OCI-LY7 (cell line): Measurements from ENCODE around the gene CLUH. TPM values are rescaled to one million over a fixed set of nuclear protein-coding genes. Genes with fewer than 3 reads are reported as not detected.

Experiments used
- BruUV-seq: library from RNA; stranded (reverse); fragments of 400-500 nt; replicated peaks from 2 replicates; lab custom pipeline; 2021; lab: Mats Ljungman, UMichigan
- CTCF ChIA-PET: fragments of 300-600 bp; sonication (Branson Sonifier 250); formaldehyde crosslinking; loops from one replicate; lab custom pipeline; 2022; ENCODE audit warnings: antibody characterized with exemption; ENCODE audit not compliant: unreplicated experiment; lab: Charles Lee
- POLR2A ChIA-PET: fragments of 300-600 bp; sonication (Branson Sonifier 250); formaldehyde crosslinking; loops from one replicate; lab custom pipeline; 2022; ENCODE audit warnings: antibody characterized with exemption; lab: Charles Lee
- DNase-seq: peaks from one replicate; pipeline ENCODE4 v3.0.0-alpha.2; 2015; ENCODE audit warnings: low spot score
- H2AFZ ChIP-seq: fragments of 200-600 bp; sonication (generic), shearing (Covaris generic); 2 replicates; pipeline ENCODE4 v1.6.1; 2014; ENCODE audit warnings: mild to moderate bottlenecking, antibody characterized with exemption, low read length, moderate library complexity
- H3K27ac ChIP-seq: fragments of 200-600 bp; sonication (generic); 2 replicates; pipeline ENCODE4 v1.5.1; 2014; ENCODE audit warnings: mixed run types, low read depth, mild to moderate bottlenecking, moderate library complexity, low read length, inconsistent platforms; ENCODE audit not compliant: poor library complexity, severe bottlenecking
- H3K36me3 ChIP-seq: fragments of 200-600 bp; sonication (generic); 2 replicates; pipeline ENCODE4 v1.6.1; 2014; ENCODE audit warnings: mild to moderate bottlenecking, antibody characterized with exemption, low read length, moderate library complexity, mixed read lengths; ENCODE audit not compliant: insufficient read depth
- H3K4me1 ChIP-seq: fragments of 200-600 bp; sonication (generic); 2 replicates; pipeline ENCODE4 v1.5.1; 2014; ENCODE audit warnings: mild to moderate bottlenecking, low read length; ENCODE audit not compliant: insufficient read depth, poor library complexity, severe bottlenecking
- H3K4me2 ChIP-seq: fragments of 200-600 bp; sonication (generic); 2 replicates; pipeline ENCODE4 v1.6.1; 2014; ENCODE audit warnings: mild to moderate bottlenecking, low read length
- H3K4me3 ChIP-seq: fragments of 200-600 bp; sonication (generic); 2 replicates; pipeline ENCODE4 v1.5.1; 2014; ENCODE audit warnings: mild to moderate bottlenecking, low read depth, low read length; ENCODE audit not compliant: poor library complexity, severe bottlenecking
- H3K79me2 ChIP-seq: fragments of 200-600 bp; sonication (generic); 2 replicates; pipeline ENCODE4 v1.6.1; 2016; ENCODE audit warnings: low read depth, mild to moderate bottlenecking, low read length, moderate library complexity, mixed read lengths; ENCODE audit not compliant: insufficient read depth
- H3K9me2 ChIP-seq: fragments of 200-600 bp; sonication (generic); 2 replicates; pipeline ENCODE4 v1.6.1; 2016; ENCODE audit warnings: mild to moderate bottlenecking, low read length, mixed read lengths; ENCODE audit not compliant: insufficient read depth
- H3K9me3 ChIP-seq: fragments of 200-600 bp; sonication (generic); 2 replicates; pipeline ENCODE4 v1.6.1; 2014; ENCODE audit warnings: mild to moderate bottlenecking, mixed run types, low read length, mixed read lengths
- H4K20me1 ChIP-seq: fragments of 200-600 bp; sonication (generic); 2 replicates; pipeline ENCODE4 v1.6.1; 2014; ENCODE audit warnings: mild to moderate bottlenecking, antibody characterized with exemption, low read length, moderate library complexity, mixed read lengths; ENCODE audit not compliant: insufficient read depth
- CTCF ChIP-seq: fragments of 200-600 bp; sonication (generic); conservative IDR thresholded peaks from 2 replicates; pipeline ENCODE4 v1.5.1; 2014; ENCODE audit warnings: mild to moderate bottlenecking, antibody characterized with exemption, low read length, moderate library complexity, mixed read lengths
- EZH2phosphoT487 ChIP-seq: fragments of 200-600 bp; sonication (generic); IDR thresholded peaks from 2 replicates; pipeline ENCODE4 v1.6.1; 2018; ENCODE audit warnings: low read depth, borderline replicate concordance, mild to moderate bottlenecking, mixed run types, antibody characterized with exemption, low read length, moderate library complexity, mixed read lengths
- intact Hi-C: fragments of 100-400 bp; cut with micrococcal nuclease; formaldehyde crosslinking; loops from one replicate; pipeline ENCODE4 v1.10.0; 2022; ENCODE audit not compliant: unreplicated experiment
- total RNA-seq, 2 experiments: library from RNA; depleted of rRNA in 1 of 2; stranded (reverse); fragments of >200 nt in 1 of 2; shearing (Covaris generic) in 1 of 2; gene quantifications; 2 replicates each; pipeline ENCODE4 v1.2.3, GENCODE V29; 2014 to 2022

CLUH gene
- total RNA-seq, 2 experiments from 2014 or later = 96.3 to 132 TPM

GRCh38 chr17:2701996-2702741, 9.4 kb downstream of the CLUH start:
- Histone ChIP-seq H3K4me2 (no peak overlapping the region), H3K4me3 (no peak overlapping the region), H3K9me3 (no peaks in the 10 kb centered on the region), H4K20me1 (peaks cover 3% of the 10 kb centered on the region; the same call in 1 of the 2 replicates), H3K79me2 (peaks cover 24% of the 10 kb centered on the region), H2AFZ (no peak overlapping the region), H3K27ac (no peak overlapping the region), H3K9me2 (no peaks in the 10 kb centered on the region), H3K36me3 (peaks cover 96% of the 10 kb centered on the region), H3K4me1 (no peaks in the 10 kb centered on the region)
- ChIA-PET CTCF (no interaction called here), POLR2A (no interaction called here)
- no TSS peak for BruUV-seq
- intact Hi-C loops = no loop called here
- no peak for DNase-seq
- TF ChIP-seq EZH2phosphoT487 (no peak), CTCF (no peak)

- ChIA-PET POLR2A (no interaction called here), CTCF (no interaction called here)
- Histone ChIP-seq H3K9me3 (no peaks in the 10 kb centered on the region), H3K79me2 (peaks cover 16% of the 10 kb centered on the region), H4K20me1 (peaks cover 3% of the 10 kb centered on the region; the same call in 1 of the 2 replicates), H3K36me3 (peaks cover 95% of the 10 kb centered on the region), H3K4me2 (no peak overlapping the region), H3K27ac (no peak overlapping the region), H2AFZ (no peak overlapping the region), H3K4me1 (no peaks in the 10 kb centered on the region), H3K9me2 (no peaks in the 10 kb centered on the region), H3K4me3 (no peak overlapping the region)
- BruUV-seq = TSS peak; percentile 55
- TF ChIP-seq EZH2phosphoT487 (no peak), CTCF (no peak)
- no peak for DNase-seq
- intact Hi-C loops = no loop called here
Measured at GRCh38 chr17:2701161-2701995, 10.2 kb downstream of the CLUH start.
